HEK293 (cell line): ENCODE results near the gene NUP43.
A peak's percentile ranks its signal among the peaks of the same experiment; 100 is the strongest.

ENCODE experiments used
- CTCF ChIA-PET: fragments of 350-600 bp; formaldehyde crosslinking; extraction: SDS; loops from one replicate; lab custom pipeline; 2021; ENCODE audit warnings: antibody characterized with exemption; lab: Yijun Ruan, JAX
- POLR2A ChIA-PET: fragments of 300-600 bp; formaldehyde crosslinking; extraction: SDS; loops from one replicate; lab custom pipeline; 2020; ENCODE audit warnings: antibody characterized with exemption, inconsistent platforms; lab: Yijun Ruan, JAX
- H3K27ac ChIP-seq: fragments of 200-500 bp; sonication (Bioruptor generic); 2 replicates; pipeline ENCODE4 v1.5.1; 2014; ENCODE audit warnings: low read depth, low read length, control low read depth, inconsistent platforms; ENCODE audit errors: extremely low read depth
- H3K36me3 ChIP-seq, 2 experiments: fragments of 200-500 bp in 1 of 2; sonication (Bioruptor generic) in 1 of 2; 1 replicate in 1 of 2; 2 replicates in 1 of 2; pipeline ENCODE4 v1.5.1; 2014 to 2017; ENCODE audit warnings: inconsistent platforms in 2 of 2, low read length in 2 of 2; ENCODE audit not compliant: control insufficient read depth in 2 of 2, insufficient read depth in 1 of 2
- H3K4me1 ChIP-seq: fragments of 200-500 bp; sonication (Bioruptor generic); 2 replicates; pipeline ENCODE4 v1.5.1; 2014; ENCODE audit warnings: mild to moderate bottlenecking, low read length, inconsistent platforms; ENCODE audit not compliant: control insufficient read depth, insufficient read depth
- H3K4me3 ChIP-seq: 2 replicates; pipeline ENCODE4 v1.5.1; 2011; ENCODE audit warnings: low read depth, mild to moderate bottlenecking, control low read depth, low read length, moderate library complexity
- H3K9me3 ChIP-seq: fragments of 200-500 bp; sonication (Bioruptor generic); 2 replicates; pipeline ENCODE4 v1.5.1; 2014; ENCODE audit warnings: low read depth, low read length, inconsistent platforms; ENCODE audit not compliant: control insufficient read depth, insufficient read depth
- BCL11A ChIP-seq: fragments of 450-650 bp; formaldehyde crosslinking; IDR thresholded peaks from 2 replicates; pipeline ENCODE4 v1.5.1; 2016; ENCODE audit warnings: low read depth, missing biosample characterization, missing genetic modification characterization
- GLIS1 ChIP-seq: fragments of 450-650 bp; formaldehyde crosslinking; IDR thresholded peaks from 2 replicates; pipeline ENCODE4 v1.5.1; 2016; ENCODE audit warnings: missing biosample characterization, missing genetic modification characterization
- HOXC10 ChIP-seq: sonication (generic); formaldehyde crosslinking; IDR thresholded peaks from 2 replicates; pipeline ENCODE4 v1.8.1; 2023; ENCODE audit warnings: mild to moderate bottlenecking, missing genetic modification reagents
- OSR2 ChIP-seq: fragments of 450-650 bp; formaldehyde crosslinking; IDR thresholded peaks from 2 replicates; pipeline ENCODE4 v1.5.1; 2016; ENCODE audit warnings: missing biosample characterization, missing genetic modification characterization
- SCRT1 ChIP-seq: fragments of 450-650 bp; formaldehyde crosslinking; IDR thresholded peaks from 2 replicates; pipeline ENCODE4 v1.5.1; 2016; ENCODE audit warnings: missing biosample characterization, missing genetic modification characterization, borderline replicate concordance
- SCRT2 ChIP-seq: fragments of 450-650 bp; formaldehyde crosslinking; IDR thresholded peaks from 2 replicates; pipeline ENCODE4 v1.5.1; 2016; ENCODE audit warnings: missing biosample characterization, missing genetic modification characterization
- ZBTB48 ChIP-seq: fragments of 450-650 bp; formaldehyde crosslinking; IDR thresholded peaks from 2 replicates; pipeline ENCODE4 v1.5.1; 2016; ENCODE audit warnings: missing biosample characterization, missing genetic modification characterization
- ZFP3 ChIP-seq: fragments of 450-650 bp; formaldehyde crosslinking; IDR thresholded peaks from 2 replicates; pipeline ENCODE4 v1.5.1; 2016; ENCODE audit warnings: low read depth, missing biosample characterization, missing genetic modification characterization
- ZIC2 ChIP-seq: fragments of 450-650 bp; formaldehyde crosslinking; IDR thresholded peaks from 2 replicates; pipeline ENCODE4 v1.5.1; 2016; ENCODE audit warnings: missing biosample characterization, missing genetic modification characterization
- ZNF174 ChIP-seq: fragments of 450-650 bp; formaldehyde crosslinking; IDR thresholded peaks from 2 replicates; pipeline ENCODE4 v1.5.0; 2017; ENCODE audit warnings: missing biosample characterization, mild to moderate bottlenecking, missing genetic modification characterization
- ZNF23 ChIP-seq: fragments of 450-650 bp; formaldehyde crosslinking; IDR thresholded peaks from 2 replicates; pipeline ENCODE4 v1.5.1; 2016; ENCODE audit warnings: missing biosample characterization, missing genetic modification characterization, borderline replicate concordance
- ZNF302 ChIP-seq: fragments of 450-650 bp; formaldehyde crosslinking; IDR thresholded peaks from 2 replicates; pipeline ENCODE4 v1.5.1; 2016; ENCODE audit warnings: missing biosample characterization, missing genetic modification characterization, low read depth
- ZNF362 ChIP-seq: fragments of 450-650 bp; formaldehyde crosslinking; IDR thresholded peaks from 2 replicates; pipeline ENCODE4 v1.5.1; 2016; ENCODE audit warnings: missing biosample characterization, missing genetic modification characterization
- ZNF48 ChIP-seq: fragments of 450-650 bp; formaldehyde crosslinking; IDR thresholded peaks from 2 replicates; pipeline ENCODE4 v1.5.1; 2016; ENCODE audit warnings: missing biosample characterization, missing genetic modification characterization
- ZNF529 ChIP-seq: fragments of 450-650 bp; formaldehyde crosslinking; IDR thresholded peaks from 2 replicates; pipeline ENCODE4 v1.5.1; 2017; ENCODE audit warnings: missing genetic modification characterization, missing biosample characterization; ENCODE audit not compliant: insufficient replicate concordance
- ZNF548 ChIP-seq: fragments of 450-650 bp; formaldehyde crosslinking; IDR thresholded peaks from 2 replicates; pipeline ENCODE4 v1.5.1; 2016; ENCODE audit warnings: missing biosample characterization, missing genetic modification characterization
- ZNF549 ChIP-seq: fragments of 450-650 bp; IDR thresholded peaks from 2 replicates; pipeline ENCODE4 v1.5.1; 2018; ENCODE audit warnings: missing biosample characterization, missing genetic modification characterization, mild to moderate bottlenecking, inconsistent platforms, moderate library complexity
- ZNF580 ChIP-seq: fragments of 450-650 bp; formaldehyde crosslinking; IDR thresholded peaks from 2 replicates; pipeline ENCODE4 v1.5.1; 2016; ENCODE audit warnings: missing biosample characterization, missing genetic modification characterization
- ZNF629 ChIP-seq: fragments of 450-650 bp; formaldehyde crosslinking; IDR thresholded peaks from 2 replicates; pipeline ENCODE4 v1.5.1; 2017; ENCODE audit warnings: missing biosample characterization, missing genetic modification characterization
- ZNF843 ChIP-seq: fragments of 450-650 bp; formaldehyde crosslinking; IDR thresholded peaks from 2 replicates; pipeline ENCODE4 v1.5.1; 2016; ENCODE audit warnings: missing biosample characterization, missing genetic modification characterization
- TF ChIP-seq, protein P1 (sequence below): fragments of 450-650 bp; formaldehyde crosslinking; IDR thresholded peaks from 2 replicates; pipeline ENCODE4 v1.5.1; 2016; ENCODE audit warnings: missing biosample characterization, missing genetic modification characterization
- TF ChIP-seq, protein P2 (sequence below): fragments of 450-650 bp; formaldehyde crosslinking; IDR thresholded peaks from 2 replicates; pipeline ENCODE4 v1.5.1; 2016; ENCODE audit warnings: missing biosample characterization, missing genetic modification characterization
- TF ChIP-seq, protein P3 (sequence below): fragments of 450-650 bp; formaldehyde crosslinking; IDR thresholded peaks from 2 replicates; pipeline ENCODE4 v1.5.1; 2016; ENCODE audit warnings: missing biosample characterization, missing genetic modification characterization

The NUP43 gene

DNA sequence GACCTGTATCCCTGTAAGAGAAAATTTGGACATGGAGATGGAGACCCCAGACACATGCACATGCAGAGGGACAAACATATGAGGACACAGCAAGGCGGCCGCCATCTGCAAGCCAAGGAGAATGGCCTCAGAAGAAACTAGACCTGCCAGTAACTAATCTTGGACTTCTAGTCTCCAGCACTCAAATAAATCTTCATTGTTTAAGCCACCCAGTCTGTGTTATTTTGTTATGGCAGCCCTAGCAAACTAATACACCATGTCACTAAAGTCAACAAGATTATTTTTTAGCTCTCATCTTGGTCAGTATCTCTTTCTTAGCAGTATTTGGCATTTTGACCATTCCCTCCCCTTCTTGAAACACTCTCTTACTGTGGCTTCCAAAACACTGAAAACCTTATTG, 55.1 kb downstream of the NUP43 start:
- POLR2A ChIA-PET = interaction anchor here (0.5 kb wide), 1 partner anchor 18 kb away, joined by 3 read pairs; no protein-coding TSS in a partner anchor
- peaks cover 48 to 62% of the 10 kb centered on the region in 2 experiments for H3K36me3 ChIP-seq
- no peak overlapping the region for H3K27ac ChIP-seq
- CTCF ChIA-PET = interaction anchor here (0.6 kb wide), 1 partner anchor 36 kb away, joined by 3 read pairs; no protein-coding TSS in a partner anchor
- H3K4me3 ChIP-seq = no peak overlapping the region
- TF ChIP-seq GLIS1 (tag by site-specific recombination) (no peak), ZNF48 (tag by site-specific recombination) (no peak)
- no peaks in the 10 kb centered on the region for H3K4me1 ChIP-seq
- H3K9me3 ChIP-seq = no peaks in the 10 kb centered on the region

DNA sequence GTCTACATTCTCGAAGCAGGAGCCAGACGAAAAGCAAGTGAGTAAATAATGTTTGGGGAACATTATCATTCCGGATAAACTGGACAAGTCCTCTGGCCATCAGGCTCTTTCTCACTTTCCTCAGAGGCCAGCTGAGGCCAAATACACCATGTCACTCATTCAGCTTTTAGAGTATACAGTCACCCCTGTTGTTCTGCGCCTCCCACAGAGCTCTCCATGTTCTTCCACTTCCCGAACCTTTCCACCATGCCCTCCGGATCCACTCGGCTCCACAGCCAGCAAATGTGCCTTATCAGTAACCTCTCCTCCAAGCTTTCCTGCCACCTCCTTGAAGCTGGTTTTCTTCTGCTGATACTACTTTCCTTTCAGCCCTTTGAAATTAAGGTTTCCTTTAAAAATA, 60.1 kb downstream of the NUP43 start:
- TF ChIP-seq BCL11A (tag by site-specific recombination) (no peak), ZBTB48 (tag by site-specific recombination) (no peak), ZNF23 (tag by site-specific recombination) (no peak), ZFP3 (tag by site-specific recombination) (no peak), ZNF362 (tag by site-specific recombination) (no peak), ZNF174 (tag by site-specific recombination) (no peak), HOXC10 (CRISPR knock-in tag) (no peak), ZNF548 (tag by site-specific recombination) (no peak)
- TF ChIP-seq, protein P1, sequence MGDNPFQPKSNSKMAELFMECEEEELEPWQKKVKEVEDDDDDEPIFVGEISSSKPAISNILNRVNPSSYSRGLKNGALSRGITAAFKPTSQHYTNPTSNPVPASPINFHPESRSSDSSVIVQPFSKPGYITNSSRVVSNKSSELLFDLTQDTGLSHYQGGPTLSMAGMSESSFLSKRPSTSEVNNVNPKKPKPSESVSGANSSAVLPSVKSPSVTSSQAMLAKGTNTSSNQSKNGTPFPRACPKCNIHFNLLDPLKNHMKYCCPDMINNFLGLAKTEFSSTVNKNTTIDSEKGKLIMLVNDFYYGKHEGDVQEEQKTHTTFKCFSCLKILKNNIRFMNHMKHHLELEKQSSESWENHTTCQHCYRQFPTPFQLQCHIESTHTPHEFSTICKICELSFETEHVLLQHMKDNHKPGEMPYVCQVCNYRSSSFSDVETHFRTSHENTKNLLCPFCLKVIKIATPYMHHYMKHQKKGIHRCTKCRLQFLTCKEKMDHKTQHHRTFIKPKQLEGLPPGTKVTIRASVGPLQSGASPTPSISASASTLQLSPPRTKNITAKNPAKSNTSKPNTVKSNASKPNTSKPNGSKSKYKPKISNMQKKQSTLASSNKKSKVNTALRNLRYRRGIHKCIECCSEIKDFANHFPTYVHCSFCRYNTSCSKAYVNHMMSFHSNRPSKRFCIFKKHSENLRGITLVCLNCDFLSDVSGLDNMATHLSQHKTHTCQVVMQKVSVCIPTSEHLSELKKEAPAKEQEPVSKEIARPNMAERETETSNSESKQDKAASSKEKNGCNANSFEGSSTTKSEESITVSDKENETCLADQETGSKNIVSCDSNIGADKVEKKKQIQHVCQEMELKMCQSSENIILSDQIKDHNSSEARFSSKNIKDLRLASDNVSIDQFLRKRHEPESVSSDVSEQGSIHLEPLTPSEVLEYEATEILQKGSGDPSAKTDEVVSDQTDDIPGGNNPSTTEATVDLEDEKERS = no peak
- Histone ChIP-seq H3K27ac (no peak overlapping the region), H3K36me3 (peaks cover 23 to 51% of the 10 kb centered on the region in 2 experiments), H3K4me3 (no peak overlapping the region), H3K4me1 (no peaks in the 10 kb centered on the region), H3K9me3 (no peaks in the 10 kb centered on the region)
- CTCF ChIA-PET = interaction anchor here (0.7 kb wide), 1 partner anchor 89 kb away, joined by 3 read pairs; no protein-coding TSS in a partner anchor
- POLR2A ChIA-PET = interaction anchor here (0.6 kb wide), 1 partner anchor 82 kb away, joined by 4 read pairs; no protein-coding TSS in a partner anchor

- peaks cover 22 to 48% of the 10 kb centered on the region in 2 experiments for H3K36me3 ChIP-seq
- no peaks in the 10 kb centered on the region for H3K4me1 ChIP-seq
- H3K27ac ChIP-seq = no peak overlapping the region
- CTCF ChIA-PET = no interaction called here
- POLR2A ChIA-PET = no interaction called here
- TF ChIP-seq ZNF529 (tag by site-specific recombination) = no peak
- no peak for TF ChIP-seq ZNF843 (tag by site-specific recombination)
- TF ChIP-seq ZNF629 (tag by site-specific recombination) = no peak
- TF ChIP-seq SCRT2 = peak; percentile 96
- TF ChIP-seq ZBTB48 (tag by site-specific recombination) = no peak
- TF ChIP-seq SCRT1 (tag by site-specific recombination) = peak; percentile 44; the same call in 1 of the 2 replicates
- no peak for TF ChIP-seq ZNF580 (tag by site-specific recombination)
- TF ChIP-seq, protein P2, sequence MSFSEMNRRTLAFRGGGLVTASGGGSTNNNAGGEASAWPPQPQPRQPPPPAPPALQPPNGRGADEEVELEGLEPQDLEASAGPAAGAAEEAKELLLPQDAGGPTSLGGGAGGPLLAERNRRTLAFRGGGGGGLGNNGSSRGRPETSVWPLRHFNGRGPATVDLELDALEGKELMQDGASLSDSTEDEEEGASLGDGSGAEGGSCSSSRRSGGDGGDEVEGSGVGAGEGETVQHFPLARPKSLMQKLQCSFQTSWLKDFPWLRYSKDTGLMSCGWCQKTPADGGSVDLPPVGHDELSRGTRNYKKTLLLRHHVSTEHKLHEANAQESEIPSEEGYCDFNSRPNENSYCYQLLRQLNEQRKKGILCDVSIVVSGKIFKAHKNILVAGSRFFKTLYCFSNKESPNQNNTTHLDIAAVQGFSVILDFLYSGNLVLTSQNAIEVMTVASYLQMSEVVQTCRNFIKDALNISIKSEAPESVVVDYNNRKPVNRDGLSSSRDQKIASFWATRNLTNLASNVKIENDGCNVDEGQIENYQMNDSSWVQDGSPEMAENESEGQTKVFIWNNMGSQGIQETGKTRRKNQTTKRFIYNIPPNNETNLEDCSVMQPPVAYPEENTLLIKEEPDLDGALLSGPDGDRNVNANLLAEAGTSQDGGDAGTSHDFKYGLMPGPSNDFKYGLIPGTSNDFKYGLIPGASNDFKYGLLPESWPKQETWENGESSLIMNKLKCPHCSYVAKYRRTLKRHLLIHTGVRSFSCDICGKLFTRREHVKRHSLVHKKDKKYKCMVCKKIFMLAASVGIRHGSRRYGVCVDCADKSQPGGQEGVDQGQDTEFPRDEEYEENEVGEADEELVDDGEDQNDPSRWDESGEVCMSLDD (tag by site-specific recombination) = no peak
- TF ChIP-seq ZNF549 (tag by site-specific recombination) = no peak
- no peak for TF ChIP-seq ZIC2 (tag by site-specific recombination)
- no peak for TF ChIP-seq OSR2
- TF ChIP-seq, protein P3, sequence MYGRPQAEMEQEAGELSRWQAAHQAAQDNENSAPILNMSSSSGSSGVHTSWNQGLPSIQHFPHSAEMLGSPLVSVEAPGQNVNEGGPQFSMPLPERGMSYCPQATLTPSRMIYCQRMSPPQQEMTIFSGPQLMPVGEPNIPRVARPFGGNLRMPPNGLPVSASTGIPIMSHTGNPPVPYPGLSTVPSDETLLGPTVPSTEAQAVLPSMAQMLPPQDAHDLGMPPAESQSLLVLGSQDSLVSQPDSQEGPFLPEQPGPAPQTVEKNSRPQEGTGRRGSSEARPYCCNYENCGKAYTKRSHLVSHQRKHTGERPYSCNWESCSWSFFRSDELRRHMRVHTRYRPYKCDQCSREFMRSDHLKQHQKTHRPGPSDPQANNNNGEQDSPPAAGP (tag by site-specific recombination) = no peak
- no peak for TF ChIP-seq ZNF302 (tag by site-specific recombination)
- TF ChIP-seq, all 188 proteins: peak for 2
- Histone ChIP-seq H3K4me3 (no peak overlapping the region), H3K9me3 (no peaks in the 10 kb centered on the region)
Measured at GRCh38 chr6:149683256-149683859, 63.0 kb downstream of the NUP43 start.
